GM12872 (cell line): ENCODE measurements around the gene HNRNPCL1.
"Not testable (repeated sequence)": the region's sequence is repeated elsewhere in the genome, so short reads cannot be mapped to it uniquely, and the experiment has no call there.

Experiments
- TF ChIP-seq, protein P1 (sequence below): IDR thresholded peaks from 3 replicates; pipeline ENCODE4 v1.5.1; 2011; ENCODE audit warnings: low read depth, mild to moderate bottlenecking, low read length, moderate library complexity; ENCODE audit not compliant: insufficient read depth

The HNRNPCL1 gene

GRCh38 chr1:12848620-12849019, at the start of gene HNRNPCL1:
Gene HNRNPCL1, minus strand, starts transcription at chr1:12848720. Its CDS starts 431 bp downstream, at chr1:12848289.
- TF ChIP-seq, protein P1, sequence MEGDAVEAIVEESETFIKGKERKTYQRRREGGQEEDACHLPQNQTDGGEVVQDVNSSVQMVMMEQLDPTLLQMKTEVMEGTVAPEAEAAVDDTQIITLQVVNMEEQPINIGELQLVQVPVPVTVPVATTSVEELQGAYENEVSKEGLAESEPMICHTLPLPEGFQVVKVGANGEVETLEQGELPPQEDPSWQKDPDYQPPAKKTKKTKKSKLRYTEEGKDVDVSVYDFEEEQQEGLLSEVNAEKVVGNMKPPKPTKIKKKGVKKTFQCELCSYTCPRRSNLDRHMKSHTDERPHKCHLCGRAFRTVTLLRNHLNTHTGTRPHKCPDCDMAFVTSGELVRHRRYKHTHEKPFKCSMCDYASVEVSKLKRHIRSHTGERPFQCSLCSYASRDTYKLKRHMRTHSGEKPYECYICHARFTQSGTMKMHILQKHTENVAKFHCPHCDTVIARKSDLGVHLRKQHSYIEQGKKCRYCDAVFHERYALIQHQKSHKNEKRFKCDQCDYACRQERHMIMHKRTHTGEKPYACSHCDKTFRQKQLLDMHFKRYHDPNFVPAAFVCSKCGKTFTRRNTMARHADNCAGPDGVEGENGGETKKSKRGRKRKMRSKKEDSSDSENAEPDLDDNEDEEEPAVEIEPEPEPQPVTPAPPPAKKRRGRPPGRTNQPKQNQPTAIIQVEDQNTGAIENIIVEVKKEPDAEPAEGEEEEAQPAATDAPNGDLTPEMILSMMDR = not testable (repeated sequence)

DNA sequence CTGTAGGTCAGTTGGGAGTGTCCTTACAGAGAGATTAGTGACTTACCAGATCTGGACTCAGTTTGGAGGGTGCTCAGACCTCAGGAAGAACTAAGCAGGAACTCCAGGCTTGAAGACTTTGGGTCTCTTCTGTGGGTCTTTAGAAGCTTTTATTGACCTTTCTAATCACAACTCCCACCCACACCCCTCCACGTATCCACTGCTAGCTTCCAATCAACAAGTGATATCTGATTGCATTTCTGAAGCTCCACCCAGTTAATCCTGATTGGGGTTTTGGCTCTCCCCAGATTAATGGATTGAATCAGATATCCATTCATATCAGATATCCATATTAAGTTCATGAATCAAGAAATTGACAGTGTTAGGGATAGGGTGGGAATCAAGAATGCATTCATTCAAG, 49.6 kb upstream of the HNRNPCL1 start, which contains the start of gene PRAMEF10:
PRAMEF10 (minus strand) TSS at position 101 of the 400 bp plus-strand sequence. CDS start 2,423 bp downstream, outside the sequence.
- TF ChIP-seq, protein P1 = not testable (repeated sequence)

- TF ChIP-seq, protein P1 = not testable (repeated sequence)
These were observed 37.6 kb upstream of the HNRNPCL1 start, which contains the start of gene PRAMEF4 for GRCh38 chr1:12886101-12886500. Gene PRAMEF4, minus strand, starts transcription at chr1:12886201. Its CDS starts 2,807 bp downstream, at chr1:12883394.

- TF ChIP-seq, protein P1 = not testable (repeated sequence)
These were observed 8.3 kb upstream of the HNRNPCL1 start, which contains the start of gene PRAMEF2 for GRCh38 chr1:12856786-12857185. Gene PRAMEF2, plus strand, starts transcription at chr1:12857086. Its CDS starts 1,924 bp downstream, at chr1:12859010.

DNA sequence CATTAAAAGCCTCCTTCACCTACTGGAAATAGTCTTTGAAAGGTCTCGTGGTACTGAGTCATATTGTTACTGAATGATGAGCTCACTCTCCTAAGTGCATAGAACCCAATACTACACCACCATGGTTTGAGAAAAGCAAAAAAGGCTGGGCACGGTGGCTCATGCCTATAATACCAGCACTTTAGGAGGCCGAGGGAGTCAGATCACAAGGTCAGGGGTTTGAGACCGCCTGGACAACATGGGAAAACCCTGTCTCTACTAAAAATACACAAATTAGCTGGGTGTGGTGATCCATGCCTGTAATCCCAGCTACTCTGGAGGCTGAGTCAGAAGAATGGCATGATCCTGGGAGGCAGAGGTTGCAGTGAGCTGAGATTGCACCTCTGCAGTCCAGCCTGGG, 3.3 kb upstream of the HNRNPCL1 start:
- TF ChIP-seq, protein P1 = no peak

DNA sequence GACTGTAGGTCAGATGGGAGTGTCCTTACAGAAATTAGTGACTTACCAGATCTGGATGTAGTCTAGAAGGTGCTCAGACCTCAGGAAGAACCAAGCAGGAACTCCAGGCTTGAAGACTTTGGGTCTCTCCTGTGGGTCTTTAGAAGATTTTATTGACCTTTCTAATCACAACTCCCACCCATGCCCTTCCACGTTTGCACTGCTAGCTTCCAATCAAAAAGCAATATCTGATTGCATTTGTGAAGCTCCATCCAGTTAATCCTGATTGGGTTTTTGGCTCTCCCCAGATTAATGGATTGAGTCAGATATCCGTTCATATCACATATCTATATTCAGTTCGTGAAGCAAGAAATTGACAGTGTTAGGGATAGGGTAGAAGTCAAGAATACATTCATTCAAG, 17.2 kb downstream of the HNRNPCL1 start, which contains the start of gene PRAMEF11:
PRAMEF11 (minus strand) TSS at position 101 of the 400 bp plus-strand sequence. CDS start 2,621 bp downstream, outside the sequence.
- TF ChIP-seq, protein P1 = not testable (repeated sequence)

DNA sequence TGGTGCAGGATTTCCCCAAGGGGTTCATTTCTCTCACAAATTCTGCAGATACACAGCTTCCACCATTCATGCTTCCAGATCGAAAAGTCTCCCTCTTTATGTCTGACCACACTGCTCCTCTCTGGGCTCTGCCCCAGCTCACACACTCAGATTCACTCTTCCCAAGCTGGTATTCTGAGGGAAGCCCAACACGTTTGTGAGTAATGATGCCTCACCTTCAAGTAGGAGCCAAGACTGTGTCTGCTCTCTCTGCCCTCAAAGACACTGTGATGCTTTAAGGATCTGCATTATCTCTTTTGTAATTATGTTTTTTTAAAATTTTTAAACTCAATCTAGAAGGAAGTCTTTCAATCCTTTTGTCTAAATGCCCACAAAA, 37.1 kb downstream of the HNRNPCL1 start:
- TF ChIP-seq, protein P1 = no peak
